Tibial nerve (tissue), 4 donors: ENCODE measurements around the gene CD151. TPM values are rescaled to one million over a fixed set of nuclear protein-coding genes. Genes with fewer than 3 reads are reported as not detected.

ENCODE experiments used
- DNase-seq, 2 donors: peaks; one replicate each; pipeline ENCODE4 v3.0.0-alpha.2; 2019; ENCODE audit warnings: low spot score in 2 of 2
- H3K27ac ChIP-seq, 4 donors: fragments of 200-600 bp; sonication (generic) in 3 of 4; one replicate each; pipeline ENCODE4 v1.5.1; 2017 to 2019; ENCODE audit warnings: mild to moderate bottlenecking in 1 of 4
- H3K27me3 ChIP-seq, 2 donors: fragments of 200-600 bp; sonication (generic) in 1 of 2; one replicate each; pipeline versions ENCODE4 v1.5.1 to v1.6.0; 2017 to 2019
- H3K36me3 ChIP-seq, 3 donors: fragments of 200-600 bp; sonication (generic); one replicate each; pipeline ENCODE4 v1.5.1; 2018 to 2019
- H3K4me1 ChIP-seq, 4 donors: fragments of 200-600 bp; sonication (generic) in 3 of 4; one replicate each; pipeline ENCODE4 v1.5.1; 2017 to 2019
- H3K4me3 ChIP-seq, 4 donors: fragments of 200-600 bp; sonication (generic) in 3 of 4; one replicate each; pipeline ENCODE4 v1.5.1; 2017 to 2019; ENCODE audit warnings: mild to moderate bottlenecking in 1 of 4, moderate library complexity in 1 of 4
- H3K9me3 ChIP-seq, 4 donors: fragments of 200-600 bp; sonication (generic) in 3 of 4; one replicate each; pipeline ENCODE4 v1.5.1; 2017 to 2019
- EP300 ChIP-seq, 2 donors: sonication (generic); formaldehyde crosslinking; IDR thresholded peaks; one replicate each; pipeline ENCODE4 v1.6.1; 2017; ENCODE audit warnings: antibody characterized with exemption in 2 of 2, mild to moderate bottlenecking in 1 of 2
- POLR2A ChIP-seq, 2 donors: fragments of 450-650 bp; IDR thresholded peaks; one replicate each; pipeline ENCODE4 v1.6.1; 2017; ENCODE audit warnings: antibody characterized with exemption in 2 of 2, mild to moderate bottlenecking in 2 of 2, moderate library complexity in 2 of 2
- WGBS, 2 donors: methylation state at CpG; one replicate each; pipeline ENCODE4 v1.1.5; 2018; 5-methylcytosine and 5-hydroxymethylcytosine counted together
- total RNA-seq, 4 donors: library from RNA; depleted of rRNA; stranded (reverse); fragments of >200 nt; gene quantifications; one replicate each; pipeline ENCODE4 v1.1.0, GENCODE V29; 2016
- TF ChIP-seq, protein P1 (sequence below), 5 experiments: fragments of 200-600 bp in 3 of 5; fragments of 450-650 bp in 2 of 5; sonication (generic) in 3 of 5; IDR thresholded peaks; one replicate each; pipeline ENCODE4 v1.5.1; 2016 to 2019; ENCODE audit warnings: antibody characterized with exemption in 5 of 5, mild to moderate bottlenecking in 3 of 5, moderate library complexity in 2 of 5

CD151 gene
- total RNA-seq, 4 donors from 2014 or later, result 264 to 309 (median 281) TPM

DNA sequence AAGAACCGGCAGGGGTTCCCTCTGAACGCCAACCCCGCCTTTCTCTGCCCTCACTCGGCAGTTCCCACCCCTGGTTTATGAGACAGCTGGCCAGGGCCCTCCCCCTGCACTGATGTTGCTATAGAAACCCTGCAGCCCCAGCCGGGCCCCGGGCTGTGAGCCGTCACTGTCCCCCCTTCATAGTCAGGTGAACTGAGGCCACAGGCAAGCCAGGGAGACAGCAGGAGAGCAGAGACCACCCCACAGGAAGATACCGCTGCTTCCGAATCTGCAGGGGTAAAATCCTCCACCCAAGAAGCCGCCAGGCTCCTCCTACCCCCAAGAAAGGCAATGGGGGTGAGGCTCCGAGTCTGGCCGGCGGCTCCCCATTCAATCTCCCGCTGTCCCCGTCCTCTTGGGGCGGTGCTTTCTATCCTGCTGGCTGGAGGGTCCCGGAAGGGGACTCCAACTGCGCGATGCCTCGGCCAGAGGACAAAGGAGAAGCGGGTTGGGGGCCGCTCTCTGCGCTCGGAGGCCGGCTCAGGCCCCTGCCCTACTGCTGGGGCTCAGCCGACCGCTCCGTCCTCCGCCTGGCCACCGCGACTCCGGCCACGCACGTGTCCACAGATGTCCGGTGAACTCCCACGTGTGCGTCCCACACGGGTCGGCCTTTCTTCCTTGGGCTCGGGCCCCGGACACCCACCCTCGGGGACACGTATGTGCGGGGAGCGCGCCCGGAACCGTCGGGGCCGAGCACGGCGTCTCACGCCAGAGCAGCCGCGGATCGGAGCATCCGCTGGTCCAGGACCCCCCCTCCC lies 35.3 kb upstream of the CD151 start:
- peaks cover 0 to 60% (median 0%) of the 10 kb centered on the region in 3 donors for H3K36me3 ChIP-seq
- H3K9me3 ChIP-seq, result no peaks in the 10 kb centered on the region
- DNase-seq, result peak; percentile 48 to 66
- peaks cover 0 to 32% (median 22%) of the 10 kb centered on the region in 4 donors for H3K4me1 ChIP-seq
- peak in 1 of 2 donors; percentile 40 for TF ChIP-seq EP300 (IDR thresholded peaks at IDR 0.05)
- TF ChIP-seq, protein P1, sequence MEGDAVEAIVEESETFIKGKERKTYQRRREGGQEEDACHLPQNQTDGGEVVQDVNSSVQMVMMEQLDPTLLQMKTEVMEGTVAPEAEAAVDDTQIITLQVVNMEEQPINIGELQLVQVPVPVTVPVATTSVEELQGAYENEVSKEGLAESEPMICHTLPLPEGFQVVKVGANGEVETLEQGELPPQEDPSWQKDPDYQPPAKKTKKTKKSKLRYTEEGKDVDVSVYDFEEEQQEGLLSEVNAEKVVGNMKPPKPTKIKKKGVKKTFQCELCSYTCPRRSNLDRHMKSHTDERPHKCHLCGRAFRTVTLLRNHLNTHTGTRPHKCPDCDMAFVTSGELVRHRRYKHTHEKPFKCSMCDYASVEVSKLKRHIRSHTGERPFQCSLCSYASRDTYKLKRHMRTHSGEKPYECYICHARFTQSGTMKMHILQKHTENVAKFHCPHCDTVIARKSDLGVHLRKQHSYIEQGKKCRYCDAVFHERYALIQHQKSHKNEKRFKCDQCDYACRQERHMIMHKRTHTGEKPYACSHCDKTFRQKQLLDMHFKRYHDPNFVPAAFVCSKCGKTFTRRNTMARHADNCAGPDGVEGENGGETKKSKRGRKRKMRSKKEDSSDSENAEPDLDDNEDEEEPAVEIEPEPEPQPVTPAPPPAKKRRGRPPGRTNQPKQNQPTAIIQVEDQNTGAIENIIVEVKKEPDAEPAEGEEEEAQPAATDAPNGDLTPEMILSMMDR (IDR thresholded peaks at IDR 0.05), result no peak
- TF ChIP-seq POLR2A (IDR thresholded peaks at IDR 0.05), result no peak
- peak overlapping the region; percentile 66 to 94 (median 81) for H3K4me3 ChIP-seq
- WGBS, 2 donors, result 0% methylated on average over 11 to 21 of the region's 57 CpGs
- peak overlapping the region; percentile 52 to 91 (median 84) for H3K27ac ChIP-seq
- H3K27me3 ChIP-seq, result no peaks in the 10 kb centered on the region

DNA sequence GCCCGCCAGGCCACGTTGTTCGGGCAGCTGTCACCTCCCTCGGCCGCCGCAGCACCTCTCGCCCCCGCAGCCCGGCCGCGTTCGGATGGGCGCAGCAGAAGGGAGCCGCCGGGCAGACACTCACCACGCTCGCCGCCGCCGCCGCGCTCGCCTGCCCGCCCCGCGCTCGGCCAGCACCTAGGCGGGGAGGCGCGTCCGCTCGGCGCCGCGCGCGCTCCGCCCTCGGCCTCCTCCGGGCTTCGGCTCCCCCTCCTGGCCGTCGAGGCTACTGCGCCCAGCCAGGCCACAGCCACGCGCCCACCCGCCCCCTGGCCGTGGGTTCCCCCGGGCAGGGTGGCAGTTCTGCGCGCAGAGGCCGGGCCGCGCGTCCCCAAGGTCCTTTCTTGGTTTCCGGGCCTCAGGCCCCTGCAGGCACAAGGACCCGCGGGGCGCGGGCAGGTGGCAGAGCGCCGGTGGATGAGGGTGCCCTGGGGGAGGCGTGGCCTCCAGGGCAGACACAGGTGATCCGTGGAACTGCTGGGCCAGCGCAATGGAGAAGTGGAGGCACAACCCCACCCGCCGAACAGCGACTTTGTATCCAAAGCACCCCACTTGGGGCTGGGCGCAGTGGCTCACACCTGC lies 34.5 kb upstream of the CD151 start, which contains the start of gene SLC25A22:
Gene SLC25A22 (minus strand): TSS at position 189 of the 621 bp plus-strand sequence. CDS start 3,275 bp downstream, outside the sequence.
- 4 to 36% methylated on average over 2 to 53 of the region's 69 CpGs for WGBS, 2 donors

DNA sequence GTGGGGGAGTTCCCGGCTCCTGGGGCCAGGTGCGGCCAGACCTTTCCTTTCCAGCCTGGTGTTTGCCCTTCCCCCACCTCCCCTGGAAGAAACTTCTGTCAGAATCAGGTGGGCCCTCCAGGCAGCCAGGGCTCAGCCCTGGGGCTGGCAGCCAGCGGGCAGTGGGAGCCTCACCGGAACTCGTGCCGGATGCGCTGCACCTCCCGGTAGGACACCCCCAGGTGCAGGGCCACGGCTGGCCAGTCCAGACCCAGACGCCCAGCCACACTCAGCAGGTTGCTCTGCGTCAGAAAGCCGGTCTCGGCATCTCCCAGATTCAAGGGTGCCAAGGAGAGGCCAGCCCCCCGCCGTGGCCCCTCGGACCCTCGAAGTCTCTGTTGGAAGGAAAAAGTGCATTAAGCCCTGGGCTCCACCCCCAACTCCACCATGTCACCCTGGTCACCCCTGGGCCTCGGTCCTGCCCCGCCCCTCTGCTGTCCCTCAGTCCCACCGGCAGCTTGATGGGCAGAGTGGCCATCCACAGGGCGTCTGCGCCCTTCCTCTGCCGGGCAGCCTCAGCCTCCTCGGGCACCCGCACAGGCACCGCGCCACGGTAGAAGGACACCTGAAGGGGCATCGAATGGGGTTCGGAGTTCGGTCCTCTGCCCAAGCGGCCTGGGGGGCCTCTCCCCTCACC lies 33.0 kb upstream of the CD151 start:
- TF ChIP-seq, protein P1 (IDR thresholded peaks at IDR 0.05), result no peak
- TF ChIP-seq EP300 (IDR thresholded peaks at IDR 0.05), result no peak
- no peak for TF ChIP-seq POLR2A (IDR thresholded peaks at IDR 0.05)
- Histone ChIP-seq H3K36me3 (peaks cover 0 to 46% (median 0%) of the 10 kb centered on the region in 3 donors), H3K27ac (no peak overlapping the region), H3K27me3 (no peaks in the 10 kb centered on the region), H3K4me1 (peaks cover 0 to 44% (median 30%) of the 10 kb centered on the region in 4 donors), H3K4me3 (no peak overlapping the region), H3K9me3 (no peaks in the 10 kb centered on the region)
- DNase-seq, result no peak
- 92 to 93% methylated on average over 22 to 32 of the region's 32 CpGs for WGBS, 2 donors

More for the DNA sequence above, 34.5 kb upstream of the CD151 start, which contains the start of gene SLC25A22:
- H3K4me1 ChIP-seq, result peaks cover 0 to 32% (median 22%) of the 10 kb centered on the region in 4 donors
- H3K9me3 ChIP-seq, result no peaks in the 10 kb centered on the region
- H3K4me3 ChIP-seq, result peak within 1 kb of the TSS; percentile 66 to 94 (median 81)
- no peaks in the 10 kb centered on the region for H3K27me3 ChIP-seq
- peaks cover 0 to 60% (median 0%) of the 10 kb centered on the region in 3 donors for H3K36me3 ChIP-seq
- DNase-seq, result peak; percentile 60
- peak in 1 of 2 donors; percentile 25 for TF ChIP-seq POLR2A (IDR thresholded peaks at IDR 0.05)
- TF ChIP-seq, protein P1 (IDR thresholded peaks at IDR 0.05), result peak; percentile 82 to 97 (median 97)
- TF ChIP-seq EP300 (IDR thresholded peaks at IDR 0.05), result no peak
- peak within 1 kb of the TSS; percentile 52 to 91 (median 84) for H3K27ac ChIP-seq

DNA sequence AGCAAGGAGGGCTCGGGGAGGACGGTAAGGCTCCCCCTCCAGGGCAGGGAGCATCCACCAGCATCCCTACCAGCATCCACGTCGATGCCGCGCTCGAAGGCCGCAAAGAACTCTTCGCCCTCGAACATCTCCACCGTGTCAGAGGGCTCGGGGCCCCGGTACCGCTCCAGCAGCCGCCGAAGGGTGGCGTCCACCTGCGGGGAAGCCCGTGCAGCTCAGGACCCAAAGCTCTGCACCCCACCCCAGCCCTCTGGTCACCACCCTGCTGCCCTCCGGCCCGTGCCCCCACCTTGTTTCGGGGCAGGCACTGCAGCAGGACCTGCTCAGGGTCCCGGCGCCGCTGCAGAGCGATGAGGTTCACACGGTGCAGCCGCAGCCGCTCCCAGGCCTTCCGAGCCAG lies 32.3 kb upstream of the CD151 start:
- no peak for TF ChIP-seq EP300 (IDR thresholded peaks at IDR 0.05)
- TF ChIP-seq POLR2A (IDR thresholded peaks at IDR 0.05), result no peak
- TF ChIP-seq, protein P1 (IDR thresholded peaks at IDR 0.05), result no peak
- peaks cover 0 to 44% (median 27%) of the 10 kb centered on the region in 4 donors for H3K4me1 ChIP-seq
- WGBS, 2 donors, result 91 to 96% methylated on average over 20 to 30 of the region's 30 CpGs

More for the DNA sequence above, 32.3 kb upstream of the CD151 start:
- H3K27ac ChIP-seq, result no peak overlapping the region
- no peak for DNase-seq
- no peaks in the 10 kb centered on the region for H3K27me3 ChIP-seq
- H3K4me3 ChIP-seq, result no peak overlapping the region
- H3K36me3 ChIP-seq, result peaks cover 0 to 46% (median 0%) of the 10 kb centered on the region in 3 donors
- no peaks in the 10 kb centered on the region for H3K9me3 ChIP-seq
